Measurements from ENCODE around the gene LIPC.

Gene LIPC

DNA sequence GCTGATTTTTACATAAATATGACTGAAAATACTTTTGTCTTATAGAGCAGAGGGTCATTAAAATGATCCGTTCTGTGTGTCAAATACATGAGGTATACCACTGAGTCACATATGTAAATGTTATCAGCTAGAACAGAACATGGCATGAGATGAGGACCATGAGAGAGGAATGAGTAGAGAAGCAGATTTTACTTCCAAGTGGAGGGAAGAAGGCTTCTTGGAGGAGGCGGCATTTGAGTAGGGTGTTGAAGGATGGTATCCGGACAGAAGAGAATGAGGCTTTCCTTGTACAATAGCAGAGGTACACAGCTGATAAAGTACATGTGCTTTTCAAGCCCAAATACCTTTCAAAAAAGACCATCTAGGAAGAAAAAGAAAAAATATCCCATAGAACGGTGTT is 4.8 kb downstream of the LIPC start:
- no peak for DNase-seq (ENCODE audit: low read depth)

DNA sequence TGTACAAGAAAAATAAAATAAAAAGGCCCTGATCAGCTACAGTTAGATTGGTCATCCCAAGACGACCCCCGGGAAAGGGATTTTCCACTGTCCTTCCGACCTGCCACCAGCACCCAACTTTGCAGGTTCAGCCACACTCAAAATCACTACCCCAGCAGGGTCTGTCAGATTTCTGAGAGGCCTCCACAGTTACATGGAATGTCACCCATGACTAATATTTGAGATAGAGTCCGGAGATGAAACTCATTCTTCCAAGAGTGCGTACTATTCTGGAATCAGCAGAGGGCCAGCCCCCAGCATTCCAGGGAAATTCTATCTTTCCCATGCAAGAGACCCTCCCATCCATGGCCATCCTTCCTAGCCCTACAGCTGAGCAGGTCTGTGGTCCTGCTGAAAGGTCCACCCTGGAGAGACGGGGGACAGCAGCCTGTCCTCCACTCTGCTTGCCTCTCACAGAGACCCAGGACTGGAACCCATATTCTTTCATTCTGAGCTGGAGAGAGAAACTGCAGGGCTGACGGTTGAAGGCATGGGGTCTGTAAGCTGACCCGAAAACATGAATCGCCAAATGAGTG is 5.8 kb downstream of the LIPC start:
- DNase-seq (ENCODE audit: low read depth) = no peak

DNA sequence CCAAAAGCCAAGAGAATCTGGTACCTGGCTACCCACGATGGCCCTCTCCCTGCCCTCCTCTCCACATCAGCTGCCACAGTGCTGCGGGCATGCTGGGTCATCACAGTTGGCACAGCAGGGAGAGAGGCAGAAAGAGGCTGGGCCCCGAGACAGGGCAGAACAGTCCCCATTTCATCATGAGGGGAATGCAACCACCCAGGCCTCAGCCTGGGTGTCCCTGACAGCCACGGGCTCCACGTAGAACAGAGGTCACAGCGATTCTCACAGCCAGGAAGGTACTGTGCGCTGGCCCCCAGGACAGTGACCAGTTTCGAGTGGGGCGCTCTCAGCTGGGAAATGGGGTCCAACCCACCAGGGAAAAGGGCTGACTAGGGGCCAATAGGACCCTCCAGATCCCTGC is 6.3 kb downstream of the LIPC start:
- no peak for DNase-seq (ENCODE audit: low read depth)

DNA sequence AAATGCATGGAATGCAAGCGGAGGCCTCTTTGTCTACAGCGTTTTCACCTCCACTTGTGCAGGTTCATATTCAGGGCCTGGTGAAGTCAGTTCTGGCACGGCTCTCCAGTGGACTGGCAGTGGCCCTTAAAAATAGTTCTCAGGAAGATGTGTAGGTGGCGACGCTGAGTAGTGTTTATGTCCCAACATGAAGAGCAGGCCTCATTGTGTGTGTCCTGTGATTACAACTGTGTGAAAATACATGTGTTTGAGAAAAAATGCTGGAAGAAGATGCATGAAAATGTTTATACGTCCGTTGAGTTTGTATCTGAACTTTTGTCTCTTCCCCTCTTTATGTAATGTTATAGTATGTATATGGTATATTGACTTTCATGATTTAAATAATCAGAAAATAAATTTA is 7.2 kb downstream of the LIPC start:
- DNase-seq (ENCODE audit: low read depth) = peak; percentile 64

DNA sequence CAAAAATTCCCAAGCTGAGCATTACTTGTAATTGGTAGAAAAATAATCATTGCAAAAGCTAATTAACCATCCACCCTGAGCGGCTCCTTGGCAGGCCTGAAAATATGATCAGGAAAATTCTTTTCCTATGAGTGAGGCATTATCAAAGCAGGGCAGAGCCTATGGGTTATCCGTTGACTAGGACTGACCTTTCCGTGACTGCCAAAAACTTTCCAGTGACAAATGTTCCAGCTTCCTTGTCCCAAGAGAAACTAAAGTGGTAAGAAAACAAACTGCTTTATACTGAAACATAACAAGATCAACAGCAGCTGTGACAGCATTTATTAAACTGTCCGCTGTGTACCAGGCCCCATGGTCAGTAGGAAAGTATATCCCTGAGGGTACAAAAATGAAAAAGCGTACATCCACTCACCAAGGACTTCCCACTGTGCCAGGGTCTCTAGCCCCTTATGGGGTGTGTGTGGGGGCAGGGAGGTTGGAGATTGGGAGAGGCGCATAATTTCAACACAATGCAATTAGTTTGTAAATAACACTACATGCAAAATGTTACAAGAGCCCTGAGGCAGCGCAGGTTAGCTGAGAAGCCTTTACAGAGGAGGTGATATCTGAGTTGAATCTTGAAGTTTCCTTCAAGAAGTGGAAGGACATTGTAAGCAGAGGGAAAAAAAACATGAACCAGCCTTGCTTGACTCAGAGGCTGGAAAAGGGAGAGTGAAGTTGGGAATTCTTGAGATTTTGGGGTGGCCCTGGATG is 8.5 kb downstream of the LIPC start:
- DNase-seq (ENCODE audit: low read depth) = peak; percentile 58

DNA sequence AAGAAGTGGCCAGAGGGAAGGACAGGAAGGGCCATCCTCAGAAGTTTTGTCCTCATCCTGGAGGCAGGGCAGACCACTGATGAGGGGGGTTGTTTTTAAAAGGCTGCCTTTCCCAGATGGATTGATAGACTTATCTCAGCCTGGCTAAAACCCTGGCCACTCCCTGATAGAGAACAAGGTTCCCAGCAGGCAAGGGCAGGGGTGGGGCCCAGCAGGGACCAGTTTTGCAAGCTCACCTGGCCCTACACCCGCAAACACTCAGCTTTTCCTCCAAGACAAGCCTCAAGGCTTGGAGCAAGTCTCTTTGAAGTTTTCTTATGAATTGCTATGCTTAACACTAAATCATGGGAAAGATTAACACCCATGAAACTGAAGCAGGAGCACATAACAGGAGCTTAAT is 9.1 kb downstream of the LIPC start:
- DNase-seq (ENCODE audit: low read depth) = no peak

DNA sequence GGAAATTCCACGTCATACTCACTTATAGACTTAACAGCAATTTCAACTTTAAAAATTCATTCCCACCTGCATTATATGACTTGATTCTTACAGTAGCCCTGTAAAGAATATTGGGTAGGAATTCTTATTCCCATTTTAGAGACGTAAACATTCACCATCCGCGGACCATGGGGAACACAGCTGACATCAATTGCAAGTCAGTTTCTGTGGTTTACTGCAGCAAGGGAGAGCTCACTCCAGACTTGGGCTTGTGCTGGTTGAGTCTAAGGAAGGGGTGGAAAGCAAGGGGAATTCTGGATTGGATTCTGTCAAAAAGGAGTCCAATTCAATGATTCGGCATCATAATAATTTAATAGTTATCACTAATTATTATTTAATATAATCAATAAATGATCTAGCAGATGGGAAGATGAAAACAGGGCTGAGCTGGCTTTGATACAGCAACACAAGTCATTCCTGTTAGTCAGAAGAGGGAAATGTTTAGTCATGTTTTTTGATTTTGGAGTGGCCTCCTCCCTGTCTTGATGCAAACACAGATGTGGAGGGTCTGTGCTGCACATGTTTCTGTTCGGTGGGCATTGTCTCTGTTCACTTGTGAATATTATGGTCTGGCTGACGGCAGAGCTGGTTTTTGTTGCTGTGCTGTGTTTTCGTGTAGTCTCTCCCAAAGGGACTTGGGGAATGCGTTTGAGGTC is 9.7 kb downstream of the LIPC start:
- peak; percentile 75 for DNase-seq (ENCODE audit: low read depth)

DNA sequence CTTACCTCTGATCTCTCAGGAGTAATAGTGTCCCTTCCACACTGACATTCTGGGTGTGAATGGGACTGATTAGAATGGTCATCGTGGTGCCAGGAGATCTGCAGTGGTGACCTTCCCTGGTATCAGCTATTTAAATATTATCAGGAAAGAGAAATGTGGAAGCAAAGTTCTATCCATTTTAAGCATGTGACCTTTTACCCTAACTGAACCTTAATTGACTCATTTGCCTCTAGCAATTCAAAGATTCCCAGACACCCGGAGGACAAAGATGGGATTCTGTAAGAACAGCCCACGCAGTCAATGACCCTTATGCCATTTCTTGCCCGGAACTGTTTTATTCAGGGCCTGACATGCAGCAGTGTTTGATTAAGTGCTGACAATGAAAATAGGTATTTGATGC is 10.3 kb downstream of the LIPC start:
- no peak for DNase-seq (ENCODE audit: low read depth)

DNA sequence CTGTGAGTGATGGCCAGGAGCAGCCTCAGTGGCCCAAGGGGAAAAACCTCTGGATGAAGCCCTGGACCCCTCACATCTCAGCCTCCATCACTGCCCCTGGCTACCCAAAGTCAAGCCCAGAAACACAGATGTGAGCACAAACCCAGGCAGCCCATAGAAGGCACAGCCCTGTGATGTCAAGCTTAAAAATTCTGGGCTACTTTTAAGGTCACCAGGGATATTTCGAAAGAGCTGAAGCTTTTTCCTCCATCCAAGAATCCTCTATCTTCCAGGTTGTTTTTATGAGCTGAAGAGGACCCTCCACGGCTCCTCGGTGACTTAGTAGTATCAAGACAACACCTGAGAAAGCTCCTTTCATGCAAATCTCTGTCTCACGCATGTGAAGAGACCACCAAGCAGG is 11.5 kb downstream of the LIPC start:
- DNase-seq (ENCODE audit: low read depth) = no peak

DNA sequence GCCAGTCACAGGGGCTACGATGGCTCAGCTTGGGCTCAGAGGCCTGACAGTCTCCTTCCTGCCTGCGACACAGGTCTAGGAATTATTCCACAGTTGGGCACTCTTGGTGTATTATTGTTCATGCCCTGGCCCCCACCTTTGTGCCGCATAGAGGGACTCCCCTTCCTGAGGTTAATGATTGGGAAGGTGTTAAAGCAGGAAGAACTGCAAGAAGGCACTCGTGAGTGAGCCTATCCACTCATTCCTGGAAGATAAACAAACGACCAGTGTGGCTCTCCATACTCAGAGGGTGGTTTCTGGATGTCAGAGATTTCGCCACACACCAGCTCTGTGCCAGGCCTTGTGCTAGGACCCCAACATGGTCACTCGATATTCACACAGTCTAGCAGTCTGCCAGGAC is 12.3 kb downstream of the LIPC start:
- DNase-seq (ENCODE audit: low read depth) = no peak

DNA sequence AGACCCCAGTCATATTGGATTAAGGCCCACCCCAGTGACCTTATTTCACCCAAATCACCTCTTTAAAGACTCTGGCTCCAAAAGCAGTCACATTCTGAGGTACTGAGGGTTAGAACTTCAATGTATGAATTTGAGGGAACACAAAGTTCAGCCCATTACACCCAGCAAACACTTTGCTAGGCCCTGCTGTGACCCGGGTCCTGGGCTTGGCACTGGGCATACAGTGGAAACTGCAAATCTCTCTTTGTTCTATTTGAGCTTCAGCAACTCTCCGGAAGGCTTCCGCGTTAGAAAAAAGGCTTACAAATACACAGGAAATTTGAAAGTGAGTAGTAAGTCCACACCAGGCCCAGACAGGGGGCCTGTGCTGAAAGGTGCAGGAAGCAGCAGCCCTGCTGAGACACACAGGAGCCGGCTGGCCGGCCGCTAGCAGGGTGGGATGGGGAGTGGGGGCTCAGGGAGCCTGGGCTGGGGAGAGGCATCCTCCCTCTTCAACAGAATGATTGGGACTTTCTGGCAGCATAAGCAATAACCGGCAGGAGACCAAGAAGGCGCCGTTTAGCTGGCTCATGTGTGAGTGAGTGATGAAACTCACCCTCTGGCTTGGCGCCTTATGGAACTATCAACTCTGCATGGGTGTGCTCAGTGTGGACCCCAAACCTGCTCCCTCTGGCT is 13.0 kb downstream of the LIPC start:
- DNase-seq (ENCODE audit: low read depth) = no peak

DNA sequence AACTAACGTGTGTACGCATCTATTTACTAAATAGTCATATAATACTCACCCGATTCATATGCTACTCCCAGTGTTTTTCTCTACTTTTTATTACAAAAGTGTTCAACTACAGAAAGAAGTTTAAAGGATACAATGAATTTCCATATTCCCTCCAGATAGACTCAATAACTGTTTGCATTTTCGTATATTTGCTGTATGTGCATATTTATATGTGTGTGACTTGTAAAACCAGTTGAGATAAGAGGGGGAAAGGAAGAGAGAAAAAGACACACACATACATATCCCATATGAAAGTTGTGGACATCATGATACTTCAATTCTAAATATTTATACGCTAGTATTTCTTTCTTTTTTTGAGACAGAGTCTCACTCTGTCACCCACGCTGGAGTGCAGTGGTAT is 14.1 kb downstream of the LIPC start:
- DNase-seq (ENCODE audit: low read depth) = no peak

DNA sequence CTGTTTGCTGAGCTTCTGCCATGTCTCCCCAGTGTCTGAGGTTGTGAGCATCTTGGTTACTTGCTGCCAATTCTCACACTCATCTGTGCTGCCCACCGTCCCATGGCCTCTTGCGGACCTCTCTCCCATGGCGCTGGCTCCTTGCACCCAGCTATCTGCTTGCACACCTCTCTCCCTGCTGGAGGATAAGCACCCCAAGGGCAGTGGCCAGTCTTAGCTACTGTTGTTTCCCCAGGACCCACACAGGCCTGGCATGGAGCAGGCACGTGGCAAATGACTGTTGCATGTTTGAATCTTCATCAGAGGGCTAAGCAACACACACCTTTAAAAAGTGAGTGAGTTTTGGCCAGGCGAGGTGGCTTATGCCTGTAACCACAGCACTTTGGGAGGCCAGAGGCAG is 14.7 kb downstream of the LIPC start:
- no peak for DNase-seq (ENCODE audit: low read depth)

DNA sequence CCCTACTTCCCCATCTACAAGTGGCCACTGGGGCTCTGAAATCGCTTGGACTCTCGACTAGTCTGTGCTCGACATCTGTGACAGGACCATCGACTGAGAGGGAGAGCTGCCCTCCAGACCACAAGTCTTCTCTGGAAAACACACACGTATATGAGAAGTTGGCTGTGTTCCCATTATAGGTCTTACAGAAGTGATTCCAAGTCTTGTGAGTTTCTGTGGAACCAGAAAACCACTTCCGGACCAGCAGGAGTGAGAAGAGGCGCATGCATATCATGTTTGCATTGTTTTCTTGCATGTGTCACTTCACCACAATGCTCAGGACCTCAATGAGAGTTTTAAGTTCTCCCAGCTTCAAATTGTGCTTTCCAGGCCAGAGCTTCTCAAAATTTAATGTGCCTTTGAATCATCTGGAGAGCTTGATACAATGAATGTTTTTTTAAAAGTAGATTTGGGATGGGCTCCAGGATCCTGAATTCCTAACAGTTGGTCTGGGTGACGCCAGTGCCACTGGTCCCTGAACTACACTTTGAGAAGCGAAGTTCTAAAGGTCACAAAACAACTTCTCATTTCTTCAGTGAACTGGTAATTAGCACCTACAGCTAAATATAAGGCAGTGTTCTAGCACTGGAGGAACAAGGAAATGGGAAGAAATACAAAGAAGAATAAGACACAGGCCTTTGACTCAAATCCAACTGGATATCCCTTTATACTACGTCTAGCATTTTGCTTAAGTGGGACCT is 15.7 kb downstream of the LIPC start:
- peak; percentile 88 for DNase-seq (ENCODE audit: low read depth)

DNA sequence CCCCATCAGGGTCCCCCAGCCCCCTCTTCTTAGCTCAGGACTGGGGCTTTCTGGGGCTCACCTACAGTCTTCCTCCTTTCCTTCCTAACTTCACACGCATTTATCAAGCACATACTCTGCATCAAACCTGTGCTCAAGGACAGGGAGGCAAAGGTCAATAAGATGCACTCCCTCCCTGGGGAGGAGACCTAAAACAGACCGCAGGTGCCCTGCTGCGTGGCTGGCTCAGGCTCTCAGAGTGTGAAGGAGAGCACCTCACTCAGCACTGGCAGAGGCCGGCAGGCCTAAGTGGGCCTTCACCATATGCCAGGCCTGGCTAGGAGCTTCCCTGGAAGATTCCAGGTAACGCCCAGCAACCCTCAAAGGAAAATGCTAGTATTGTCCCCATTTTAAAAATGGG is 16.5 kb downstream of the LIPC start:
- DNase-seq (ENCODE audit: low read depth) = no peak

DNA sequence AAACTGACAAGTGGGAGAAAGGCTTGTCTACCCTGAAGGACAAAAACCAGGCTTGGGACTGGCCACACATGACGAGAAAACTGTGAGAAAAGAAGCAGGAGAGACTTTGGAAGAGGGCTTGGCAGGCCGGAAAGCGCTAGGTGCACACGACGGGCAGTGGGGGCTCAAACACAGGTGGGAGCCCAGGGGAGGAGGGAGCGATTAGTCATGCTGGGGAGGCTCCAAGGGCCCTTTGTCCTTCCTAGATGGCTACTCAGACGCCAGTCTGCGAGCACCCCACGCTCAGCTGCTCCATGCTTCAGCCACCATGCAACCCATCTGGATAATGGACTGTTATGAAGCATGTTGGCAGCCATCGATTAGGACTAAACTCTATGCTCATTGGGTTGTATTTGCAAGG is 17.1 kb downstream of the LIPC start:
- DNase-seq (ENCODE audit: low read depth) = no peak

DNA sequence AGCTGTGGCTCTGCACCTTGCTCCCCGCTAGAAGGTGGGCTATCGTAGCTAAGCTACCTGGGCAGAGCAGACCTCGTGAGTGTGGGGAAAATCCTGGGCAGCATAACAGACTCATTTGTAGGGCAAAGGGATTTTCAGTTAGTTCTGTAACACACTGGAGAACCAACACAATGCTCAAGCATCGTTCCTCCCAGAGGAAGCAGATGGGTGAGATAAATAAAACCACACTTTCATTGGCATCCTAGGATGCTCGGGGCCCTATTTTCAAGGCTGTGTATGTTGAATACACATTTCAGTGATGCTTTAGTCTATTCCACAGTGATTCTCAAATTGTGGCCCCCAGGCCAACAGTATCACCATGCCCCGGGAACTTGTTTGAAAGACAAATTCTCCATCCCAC is 20.0 kb downstream of the LIPC start:
- DNase-seq (ENCODE audit: low read depth) = no peak

DNA sequence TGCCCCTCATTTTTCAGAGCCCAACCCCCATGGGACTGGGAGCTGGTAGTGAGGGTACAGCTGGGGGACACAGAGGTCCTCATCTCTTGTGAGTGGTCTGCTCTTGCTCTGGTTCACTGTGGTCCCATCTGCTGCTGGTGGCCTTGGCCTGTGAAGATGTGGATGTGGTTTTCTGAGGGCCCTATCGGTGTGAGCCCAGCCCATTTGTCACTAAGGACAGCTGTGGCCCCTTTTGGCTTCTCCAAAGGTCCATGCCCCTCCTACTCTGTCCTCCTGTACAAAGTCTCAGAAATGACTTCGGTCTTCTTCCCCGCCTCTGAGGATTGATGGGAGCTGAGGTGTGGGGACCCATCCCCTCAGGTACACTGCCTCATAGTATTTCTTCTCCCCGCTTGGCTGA is 21.0 kb downstream of the LIPC start:
- DNase-seq (ENCODE audit: low read depth) = no peak

DNA sequence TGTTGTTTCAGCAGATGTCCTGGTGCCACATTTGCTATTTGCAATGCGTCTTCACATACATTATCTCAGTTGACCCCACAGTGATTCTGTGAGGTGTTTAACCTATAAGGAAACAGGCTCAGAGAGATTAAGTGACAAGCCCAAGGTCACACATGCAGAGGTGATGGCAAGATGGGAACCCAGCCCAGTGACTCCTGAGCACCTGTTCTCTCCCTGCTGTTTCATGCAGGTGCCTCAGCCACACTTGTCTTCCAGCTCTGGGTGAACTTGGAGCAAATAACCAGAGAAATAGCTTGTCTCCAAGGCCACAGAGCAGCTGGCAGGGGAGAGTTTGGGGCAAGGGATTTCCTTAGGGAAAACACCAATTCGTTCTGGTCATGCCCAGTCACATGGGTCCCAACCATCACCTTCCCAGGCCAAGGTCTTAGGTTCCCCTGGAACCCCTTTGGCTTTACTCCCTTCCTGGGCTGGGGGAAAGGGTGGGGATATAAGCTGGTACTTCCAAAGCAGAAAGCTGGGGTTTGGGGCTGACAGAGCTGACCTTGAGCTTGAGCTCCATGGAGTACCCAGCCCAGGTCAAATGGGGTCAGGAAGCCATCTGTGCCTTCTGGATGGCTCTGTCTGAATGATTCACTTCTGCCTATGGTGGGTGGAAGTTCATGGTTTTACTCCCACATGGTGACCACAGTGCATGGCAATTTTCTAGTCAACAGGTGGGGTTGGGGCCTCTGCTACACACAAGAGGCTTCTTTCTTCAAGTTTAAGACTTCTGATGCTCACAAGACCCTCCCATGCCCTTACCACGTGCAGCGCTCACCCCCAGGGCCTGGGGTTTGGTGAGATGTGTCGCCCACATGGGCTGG is 22.4 kb downstream of the LIPC start:
- DNase-seq (ENCODE audit: low read depth) = no peak

DNA sequence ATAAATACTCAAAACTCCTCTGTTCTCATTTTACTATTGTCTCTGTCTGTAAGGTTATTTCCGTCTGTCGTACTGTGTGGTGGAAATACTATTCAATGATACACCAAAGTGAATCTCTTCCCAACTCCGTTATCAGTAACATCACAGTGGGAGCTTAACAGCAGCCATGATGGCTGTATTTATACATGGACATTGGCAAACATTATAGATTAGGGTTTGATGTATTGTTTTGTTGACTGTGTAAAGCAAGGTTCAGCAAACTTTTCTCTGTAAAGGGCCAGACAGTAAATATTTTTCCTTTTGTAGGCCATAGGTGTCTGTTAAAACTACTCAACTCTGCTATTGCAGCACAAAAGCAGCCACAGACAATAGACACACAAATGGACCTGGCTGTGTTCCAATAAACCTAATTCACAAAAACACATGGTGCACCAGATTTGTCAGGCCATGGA is 23.2 kb downstream of the LIPC start:
- DNase-seq (ENCODE audit: low read depth) = no peak

DNA sequence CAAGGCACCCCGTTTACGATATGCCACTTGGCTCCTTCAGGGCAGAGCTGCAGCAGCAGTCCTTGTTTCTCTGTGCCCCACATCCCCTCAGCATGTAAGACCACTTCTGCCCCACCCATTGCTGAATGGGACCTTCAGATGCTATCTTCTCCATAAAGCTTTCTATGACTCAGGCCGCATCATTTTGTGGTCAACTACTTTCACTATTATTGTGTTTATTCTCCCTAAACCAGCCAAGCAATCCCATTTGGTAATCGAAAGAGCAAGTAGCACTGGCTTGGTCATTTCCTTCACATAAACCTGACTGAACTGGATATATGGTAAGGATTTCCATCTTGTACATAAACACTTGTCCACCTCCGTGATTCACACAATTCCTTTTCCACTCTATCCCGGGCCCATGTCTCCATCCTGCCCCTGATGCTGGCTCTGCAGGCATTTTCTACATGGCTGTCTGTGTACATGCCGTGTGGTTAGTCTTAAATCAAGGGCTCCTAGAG is 25.7 kb downstream of the LIPC start:
- DNase-seq (ENCODE audit: low read depth) = no peak
